IPS-20b (cell line): ENCODE results near the gene YTHDC2.

Experiments
- H3K27ac ChIP-seq: one replicate; pipeline ENCODE4 v1.5.1; 2013; ENCODE audit warnings: low read length
- H3K27me3 ChIP-seq: 2 replicates; pipeline ENCODE4 v1.6.1; 2013; ENCODE audit warnings: mild to moderate bottlenecking, low read length, inconsistent platforms; ENCODE audit not compliant: insufficient read depth
- H3K36me3 ChIP-seq: 2 replicates; pipeline ENCODE4 v1.6.1; 2013; ENCODE audit warnings: low read depth, mild to moderate bottlenecking, inconsistent platforms, low read length, moderate library complexity; ENCODE audit not compliant: insufficient read depth
- H3K4me1 ChIP-seq: 2 replicates; pipeline ENCODE4 v1.6.1; 2013; ENCODE audit warnings: mild to moderate bottlenecking, control low read depth, inconsistent platforms, low read length, moderate library complexity; ENCODE audit not compliant: insufficient read depth
- H3K4me3 ChIP-seq: 2 replicates; pipeline ENCODE4 v1.5.1; 2013; ENCODE audit warnings: mild to moderate bottlenecking, low read length, inconsistent platforms
- H3K9ac ChIP-seq: 2 replicates; pipeline ENCODE4 v1.6.1; 2013; ENCODE audit warnings: low read depth, mild to moderate bottlenecking, inconsistent platforms, low read length, moderate library complexity
- H3K9me3 ChIP-seq: 2 replicates; pipeline ENCODE4 v1.6.1; 2013; ENCODE audit warnings: mild to moderate bottlenecking, low read depth, low read length, inconsistent platforms; ENCODE audit not compliant: insufficient read depth

YTHDC2 gene

GRCh38 chr5:113513384-113514288 is at the start of gene YTHDC2:
YTHDC2 (plus strand) TSS chr5:113513694; CDS start chr5:113513896, 202 bp downstream.
- Histone ChIP-seq H3K36me3 (peaks cover 23% of the 10 kb centered on the region; the same call in 1 of the 2 replicates), H3K9ac (peak within 1 kb of the TSS; percentile 86), H3K9me3 (no peaks in the 10 kb centered on the region), H3K4me3 (peak within 1 kb of the TSS; percentile 88), H3K4me1 (peaks cover 4% of the 10 kb centered on the region; the same call in 1 of the 2 replicates), H3K27me3 (no peaks in the 10 kb centered on the region), H3K27ac (no peak within 1 kb of the TSS)

DNA sequence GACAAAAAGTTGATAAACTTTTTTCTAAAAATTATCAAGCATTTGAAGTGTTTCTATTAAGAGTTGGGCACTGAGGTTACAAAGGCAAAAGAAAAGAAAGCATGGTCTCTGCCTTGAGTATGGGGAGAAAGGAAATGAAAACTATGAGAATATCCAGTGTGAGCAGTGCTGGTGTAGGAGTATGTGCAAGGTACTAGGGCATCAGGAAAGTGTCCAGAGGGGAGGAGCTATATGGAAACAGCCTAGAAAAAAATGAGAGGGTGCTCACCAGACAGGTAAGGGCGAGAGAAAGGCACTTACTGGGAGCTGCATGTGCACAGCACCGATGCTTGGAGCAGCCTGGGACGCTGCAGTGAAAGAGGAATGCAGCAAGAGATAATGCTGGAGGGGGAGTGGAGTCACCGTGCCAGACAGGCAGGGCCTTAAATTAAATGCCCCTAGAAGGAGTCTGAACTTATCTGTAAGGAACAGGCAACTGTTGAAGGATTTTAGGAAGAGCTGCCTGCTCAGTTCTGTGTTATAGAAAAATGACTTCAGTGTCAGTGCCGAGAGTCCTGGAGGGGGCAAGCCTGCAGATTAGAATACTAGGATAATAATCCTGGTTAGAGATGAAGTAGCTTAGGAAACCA is 39.3 kb upstream of the YTHDC2 start:
- no peak overlapping the region for H3K27ac ChIP-seq
- H3K9me3 ChIP-seq = peaks cover 16% of the 10 kb centered on the region
- H3K27me3 ChIP-seq = no peaks in the 10 kb centered on the region
- peaks cover 5% of the 10 kb centered on the region for H3K4me1 ChIP-seq
- H3K9ac ChIP-seq = no peak overlapping the region
- no peaks in the 10 kb centered on the region for H3K36me3 ChIP-seq
- H3K4me3 ChIP-seq = no peak overlapping the region

DNA sequence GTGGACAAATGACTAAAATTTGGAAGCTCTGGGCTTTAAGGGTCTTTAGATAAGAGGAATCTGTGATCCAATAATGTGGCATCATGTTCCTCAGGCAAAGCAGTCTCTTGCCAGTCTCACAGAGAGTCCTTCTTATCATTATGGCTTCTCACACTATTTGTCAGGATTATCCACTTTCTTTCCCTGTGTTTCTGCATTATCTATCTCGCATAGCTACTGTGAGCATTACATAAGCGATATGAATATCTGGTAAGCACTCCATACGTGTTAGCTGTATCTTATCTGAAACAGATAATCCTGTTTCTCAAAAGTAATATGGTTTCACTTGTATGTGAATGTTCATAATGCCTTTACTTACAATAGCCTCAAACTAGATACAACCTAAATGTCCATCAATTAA is 34.8 kb upstream of the YTHDC2 start:
- Histone ChIP-seq H3K9me3 (no peaks in the 10 kb centered on the region), H3K27me3 (no peaks in the 10 kb centered on the region), H3K9ac (no peak overlapping the region), H3K27ac (no peak overlapping the region), H3K36me3 (no peaks in the 10 kb centered on the region), H3K4me3 (no peak overlapping the region), H3K4me1 (peaks cover 5% of the 10 kb centered on the region)

GRCh38 chr5:113480243-113480642 is 33.3 kb upstream of the YTHDC2 start:
- Histone ChIP-seq H3K9ac (no peak overlapping the region), H3K27ac (no peak overlapping the region), H3K4me1 (peaks cover 5% of the 10 kb centered on the region), H3K36me3 (no peaks in the 10 kb centered on the region), H3K9me3 (no peaks in the 10 kb centered on the region), H3K4me3 (no peak overlapping the region), H3K27me3 (no peaks in the 10 kb centered on the region)

DNA sequence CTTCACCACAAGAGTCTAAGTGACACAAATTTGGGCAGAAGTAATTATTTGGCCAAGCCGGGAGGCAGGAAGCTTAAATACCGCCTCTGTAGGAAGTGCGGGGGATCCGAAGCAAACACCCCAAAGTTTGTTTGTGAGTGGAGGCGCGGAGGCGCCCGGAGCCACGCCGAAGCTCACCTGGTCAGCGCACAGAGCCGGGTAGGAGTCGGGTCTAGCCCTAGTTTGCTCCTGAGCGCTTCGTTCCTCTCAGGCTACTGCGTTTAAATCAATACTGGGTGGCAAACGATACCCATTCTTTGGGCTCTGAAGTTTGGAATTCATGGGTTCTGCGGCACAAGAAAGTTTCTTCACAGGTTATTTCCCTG is 26.1 kb upstream of the YTHDC2 start:
- Histone ChIP-seq H3K9me3 (peaks cover 24% of the 10 kb centered on the region), H3K27ac (no peak overlapping the region), H3K4me3 (peak overlapping the region; percentile 89), H3K27me3 (peaks cover 42% of the 10 kb centered on the region), H3K36me3 (no peaks in the 10 kb centered on the region), H3K9ac (peak overlapping the region; percentile 76), H3K4me1 (peaks cover 6% of the 10 kb centered on the region; the same call in 1 of the 2 replicates)

DNA sequence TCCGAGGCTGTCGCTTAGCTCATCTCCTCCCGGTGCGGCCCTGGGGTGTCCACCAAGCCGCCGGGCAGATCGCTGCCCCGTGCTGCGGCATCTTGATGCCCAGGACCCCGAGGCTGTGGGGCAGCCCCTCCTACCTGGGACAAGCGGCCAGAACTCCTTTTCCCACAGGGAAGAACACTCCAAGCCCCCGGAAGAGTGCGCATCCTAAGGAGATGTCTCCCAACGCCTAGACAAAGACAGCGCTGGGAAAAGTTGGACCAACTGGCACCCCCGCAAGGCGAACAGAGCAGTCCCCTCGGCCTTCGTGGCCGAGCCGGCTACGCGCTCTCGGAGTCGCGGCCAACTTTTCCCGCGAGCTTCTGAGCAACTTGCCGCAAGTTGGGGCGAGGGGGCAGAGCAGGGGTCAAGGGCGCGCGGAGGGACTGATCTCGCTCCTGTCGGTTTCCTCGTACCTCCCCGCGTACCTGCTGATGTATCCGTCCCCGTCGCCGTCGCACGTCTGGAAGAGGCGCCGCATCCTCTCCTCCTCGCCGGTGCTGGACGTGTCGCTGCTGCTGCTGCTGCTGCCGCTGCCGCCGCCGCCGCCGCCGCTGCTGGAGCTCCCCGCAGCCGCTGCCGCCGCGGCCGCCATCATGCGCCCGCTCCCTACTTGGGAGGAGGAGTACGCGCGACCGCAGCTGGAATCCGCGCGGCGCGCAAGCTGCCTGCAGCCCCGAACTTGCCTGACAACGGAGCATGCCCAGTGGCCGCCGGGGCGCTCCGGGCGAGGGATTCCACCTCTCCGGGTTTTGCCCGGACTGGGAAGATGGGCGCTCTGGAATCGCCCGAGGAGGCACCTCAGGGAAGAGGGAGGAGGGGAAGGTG is 25.5 kb upstream of the YTHDC2 start, which contains the start of gene MCC:
MCC (minus strand) TSS at position 673 of the 864 bp plus-strand sequence.
- peaks cover 6% of the 10 kb centered on the region; the same call in 1 of the 2 replicates for H3K4me1 ChIP-seq
- H3K27ac ChIP-seq = no peak within 1 kb of the TSS
- H3K9ac ChIP-seq = peak within 1 kb of the TSS; percentile 76
- H3K4me3 ChIP-seq = peak within 1 kb of the TSS; percentile 89
- no peaks in the 10 kb centered on the region for H3K36me3 ChIP-seq
- H3K9me3 ChIP-seq = peaks cover 24% of the 10 kb centered on the region
- peaks cover 42% of the 10 kb centered on the region for H3K27me3 ChIP-seq

- peak overlapping the region; percentile 76; the same call in 1 of the 2 replicates for H3K9ac ChIP-seq
These were observed 24.8 kb upstream of the YTHDC2 start for GRCh38 chr5:113488645-113489184.

GRCh38 chr5:113489299-113489698 is 24.2 kb upstream of the YTHDC2 start:
- Histone ChIP-seq H3K27me3 (peaks cover 42% of the 10 kb centered on the region), H3K9ac (no peak overlapping the region), H3K36me3 (no peaks in the 10 kb centered on the region), H3K4me3 (peak overlapping the region; percentile 89), H3K4me1 (peaks cover 6% of the 10 kb centered on the region; the same call in 1 of the 2 replicates), H3K27ac (no peak overlapping the region), H3K9me3 (peaks cover 24% of the 10 kb centered on the region)

More at GRCh38 chr5:113488645-113489184, 24.8 kb upstream of the YTHDC2 start:
- Histone ChIP-seq H3K4me1 (peaks cover 6% of the 10 kb centered on the region; the same call in 1 of the 2 replicates), H3K4me3 (peak overlapping the region; percentile 89), H3K27ac (no peak overlapping the region), H3K27me3 (peaks cover 42% of the 10 kb centered on the region), H3K9me3 (peaks cover 24% of the 10 kb centered on the region), H3K36me3 (no peaks in the 10 kb centered on the region)

- Histone ChIP-seq H3K27ac (no peak overlapping the region), H3K9me3 (peaks cover 24% of the 10 kb centered on the region), H3K9ac (no peak overlapping the region), H3K27me3 (peaks cover 42% of the 10 kb centered on the region), H3K36me3 (no peaks in the 10 kb centered on the region), H3K4me3 (no peak overlapping the region), H3K4me1 (peaks cover 6% of the 10 kb centered on the region; the same call in 1 of the 2 replicates)
These were observed 23.2 kb upstream of the YTHDC2 start for GRCh38 chr5:113490317-113490716.

DNA sequence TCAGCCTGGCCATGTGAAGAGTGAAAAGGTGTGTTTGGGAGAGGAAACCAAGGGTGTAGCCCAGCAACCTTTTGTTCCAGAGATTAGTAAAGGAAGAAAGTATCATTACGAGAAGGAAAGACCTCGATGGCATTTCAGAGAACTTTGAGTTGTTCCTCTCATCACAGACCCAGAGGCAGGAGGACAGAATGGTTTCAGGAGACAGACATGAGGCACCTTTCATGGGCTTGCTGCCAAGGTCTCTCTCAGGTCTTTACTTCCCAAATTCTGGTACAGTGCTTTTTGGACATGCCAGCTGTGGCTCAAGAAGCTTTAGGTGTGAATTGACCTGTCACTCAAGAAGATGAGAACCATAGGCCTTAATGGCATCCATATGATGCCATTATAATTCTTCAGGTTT is 22.5 kb upstream of the YTHDC2 start:
- Histone ChIP-seq H3K27ac (no peak overlapping the region), H3K9ac (no peak overlapping the region), H3K4me3 (no peak overlapping the region), H3K9me3 (peaks cover 24% of the 10 kb centered on the region), H3K4me1 (peaks cover 6% of the 10 kb centered on the region; the same call in 1 of the 2 replicates), H3K27me3 (peaks cover 38% of the 10 kb centered on the region), H3K36me3 (no peaks in the 10 kb centered on the region)

- Histone ChIP-seq H3K4me3 (no peak overlapping the region), H3K4me1 (peaks cover 6% of the 10 kb centered on the region; the same call in 1 of the 2 replicates), H3K36me3 (no peaks in the 10 kb centered on the region), H3K27me3 (peaks cover 17% of the 10 kb centered on the region), H3K9ac (no peak overlapping the region), H3K9me3 (peaks cover 24% of the 10 kb centered on the region), H3K27ac (no peak overlapping the region)
These were observed 20.0 kb upstream of the YTHDC2 start for GRCh38 chr5:113493446-113493845.
